ENCODE data around the gene OR8D2.

Gene OR8D2

GRCh38 chr11:124320097-124320496 lies at the start of gene OR8D2:
TSS of gene OR8D2 (minus strand) at chr11:124320197. CDS start at chr11:124320197, 0 bp downstream.
- DNase-seq (ENCODE audit: low read depth in 2 of 2), result no peak

DNA sequence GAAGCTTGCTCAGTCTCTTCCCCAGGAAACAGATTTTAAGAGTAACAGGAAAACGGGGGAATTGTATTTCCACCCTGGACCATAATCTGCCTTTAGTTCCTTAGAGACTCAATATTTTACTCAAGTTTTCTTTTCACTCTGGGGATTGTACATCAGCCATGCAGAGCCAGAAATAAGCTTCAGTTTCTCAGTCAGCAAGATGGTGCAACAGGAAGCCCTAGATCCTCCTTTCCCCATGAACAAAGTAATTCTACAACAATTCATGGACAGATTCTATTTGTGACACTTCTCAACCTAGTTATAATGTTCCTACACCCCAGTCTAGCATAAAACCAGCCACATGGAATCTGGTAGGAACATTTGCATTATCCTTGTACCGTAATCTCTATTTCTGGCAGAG lies 39.6 kb upstream of the OR8D2 start:
- DNase-seq (ENCODE audit: low read depth in 2 of 2), result no peak

DNA sequence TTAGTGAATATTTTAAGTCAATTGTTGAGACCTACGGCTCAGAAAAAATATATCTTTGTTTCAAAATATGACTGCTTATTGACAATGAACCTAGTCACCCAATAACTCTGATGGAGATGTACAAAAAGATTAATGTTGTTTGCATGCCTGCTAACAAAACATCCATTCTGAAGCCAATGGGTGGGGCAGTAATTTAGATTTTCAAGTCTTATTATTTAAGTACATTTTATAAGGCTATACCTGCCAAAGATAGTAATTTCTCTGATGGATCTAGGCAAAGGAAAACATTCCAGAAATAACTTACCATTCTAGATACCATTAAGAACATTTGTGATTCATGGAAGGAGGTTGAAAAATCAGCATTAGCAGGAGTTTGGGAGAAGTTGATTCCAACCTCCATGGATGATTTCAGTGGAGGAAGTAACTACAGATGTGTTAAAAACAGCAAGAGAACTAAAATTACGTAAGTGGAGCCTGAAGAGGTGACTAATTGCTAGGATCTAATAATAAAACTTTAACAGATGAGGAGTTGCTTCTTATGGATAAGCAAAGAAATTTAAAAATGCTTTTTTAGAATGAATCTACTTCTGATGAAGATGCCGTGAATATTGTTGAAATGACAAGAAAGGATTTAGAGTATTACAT lies 26.4 kb upstream of the OR8D2 start:
- DNase-seq (ENCODE audit: low read depth in 2 of 2), result no peak

DNA sequence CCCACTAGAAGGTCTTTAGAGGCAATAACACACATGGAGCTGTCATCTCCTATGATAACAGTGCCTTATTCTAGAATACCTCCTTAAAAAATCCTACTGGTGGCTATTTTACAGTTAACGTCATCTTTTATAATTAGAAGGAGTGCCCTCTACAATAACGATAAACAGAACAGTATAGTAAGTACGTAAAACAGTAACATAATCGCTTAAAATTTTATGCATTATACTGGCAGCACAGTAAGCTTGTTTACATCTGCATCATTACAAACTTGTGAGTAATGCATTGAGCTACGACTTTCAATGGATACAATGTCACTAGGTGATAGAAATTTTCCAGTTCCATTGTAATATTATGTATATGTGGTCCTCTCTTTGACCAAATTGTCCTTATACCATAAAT lies 24.3 kb upstream of the OR8D2 start:
- DNase-seq (ENCODE audit: low read depth in 2 of 2), result no peak

GRCh38 chr11:124340142-124340447 lies 20.1 kb upstream of the OR8D2 start:
- DNase-seq (ENCODE audit: low read depth in 2 of 2), result no peak

DNA sequence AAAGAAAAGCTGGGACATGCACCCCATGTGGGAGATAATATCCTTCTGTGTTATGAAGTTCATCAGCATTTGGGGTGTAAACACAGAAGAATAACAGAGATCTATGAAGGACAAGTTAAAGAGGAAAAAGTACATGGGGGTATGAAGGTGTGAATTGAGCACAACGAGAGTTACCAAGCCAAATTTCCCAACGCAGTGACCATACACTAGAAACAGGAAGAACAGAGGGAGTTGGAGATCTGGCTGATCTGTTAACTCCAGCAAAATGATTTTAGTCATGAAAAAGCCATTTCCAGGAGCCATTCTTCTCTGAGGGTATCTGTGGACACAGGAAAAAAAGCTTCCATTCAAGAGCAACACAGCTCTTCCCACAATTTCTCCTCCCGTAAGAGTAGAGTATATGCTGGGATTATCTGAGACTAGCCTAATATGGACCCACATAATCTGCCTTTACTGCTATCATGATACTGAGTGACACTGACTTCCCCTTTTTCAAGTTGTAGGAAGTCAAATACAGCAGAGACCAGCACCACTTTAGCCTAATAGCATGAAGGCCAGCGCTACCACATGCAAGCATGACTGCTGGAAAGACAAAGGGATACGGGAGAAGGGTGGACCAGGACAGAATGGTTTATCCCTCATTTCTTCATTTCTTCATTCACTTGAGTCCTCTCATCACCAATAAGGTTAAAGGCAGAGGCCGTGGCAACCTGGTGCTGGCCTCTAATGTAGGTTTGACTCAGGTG lies 19.6 kb upstream of the OR8D2 start:
- DNase-seq (ENCODE audit: low read depth in 2 of 2), result no peak

DNA sequence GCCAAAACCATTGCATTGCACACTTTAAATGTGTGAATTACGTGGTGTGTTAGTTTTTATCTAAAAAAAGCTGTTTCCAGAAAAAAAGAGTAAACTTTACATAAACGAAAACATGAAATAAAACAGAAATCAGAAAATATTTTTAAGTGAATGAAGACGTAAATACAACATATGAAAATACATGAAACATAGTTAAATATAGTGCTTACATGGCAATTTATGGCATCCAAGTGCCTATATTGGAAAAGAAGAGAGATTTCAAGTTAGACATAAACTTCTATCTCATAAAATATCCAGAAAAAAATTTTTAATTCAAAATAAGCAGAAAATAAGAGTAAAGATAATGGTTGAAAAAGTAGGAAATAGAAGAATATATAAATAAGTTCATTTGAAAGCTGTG lies 11.9 kb upstream of the OR8D2 start:
- no peak for DNase-seq (ENCODE audit: low read depth in 2 of 2)

DNA sequence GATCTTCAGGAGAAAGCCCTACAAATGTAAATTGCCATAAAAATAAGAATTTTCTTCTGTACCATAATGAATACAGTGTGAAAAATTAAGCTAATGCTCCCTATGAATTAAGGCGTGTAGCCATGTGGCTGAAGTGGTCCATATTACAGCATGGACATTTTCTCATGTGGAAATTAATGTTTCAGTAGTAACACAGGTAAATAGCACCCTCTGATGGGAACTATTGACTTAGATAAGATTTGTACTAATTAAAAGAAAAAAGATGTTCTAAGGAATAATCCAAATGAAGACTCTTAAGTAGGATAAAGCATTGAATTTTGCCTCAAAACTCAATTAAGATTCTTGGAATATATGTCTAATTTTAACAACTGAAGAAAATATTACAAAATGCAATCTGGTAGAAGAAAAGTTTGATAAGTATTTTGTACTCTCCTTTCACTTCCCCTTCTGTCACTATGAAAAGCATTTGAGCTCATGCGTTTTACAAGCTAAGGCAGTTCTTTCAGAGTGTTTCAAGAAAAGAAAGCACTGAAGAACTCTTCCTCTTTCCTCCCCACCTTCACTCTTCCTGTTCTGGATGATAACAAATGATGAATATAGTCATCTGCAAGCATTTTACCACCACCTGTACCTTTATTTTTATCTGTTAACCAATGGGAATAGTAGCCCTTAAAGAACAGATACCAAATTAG lies 9.9 kb upstream of the OR8D2 start:
- no peak for DNase-seq (ENCODE audit: low read depth in 2 of 2)

DNA sequence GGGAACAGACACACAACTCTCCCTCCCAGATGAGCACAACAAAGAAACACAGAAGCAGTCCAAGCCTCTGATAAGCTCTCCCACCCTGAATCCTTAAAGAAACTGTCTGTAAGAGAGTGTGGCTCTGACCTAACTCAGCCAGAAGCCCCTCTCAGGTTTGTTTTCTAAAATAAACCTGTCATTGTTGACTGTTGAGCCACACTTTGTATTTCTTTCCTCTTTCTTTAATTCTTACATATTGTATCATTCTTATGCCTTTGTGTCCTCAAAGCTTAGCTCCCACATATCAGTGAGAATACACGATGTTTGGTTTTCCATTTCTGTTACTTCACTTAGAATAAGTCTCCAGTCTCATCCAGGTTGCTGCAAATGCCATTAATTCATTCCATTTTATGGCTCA lies 7.8 kb upstream of the OR8D2 start:
- no peak for DNase-seq (ENCODE audit: low read depth in 2 of 2)

DNA sequence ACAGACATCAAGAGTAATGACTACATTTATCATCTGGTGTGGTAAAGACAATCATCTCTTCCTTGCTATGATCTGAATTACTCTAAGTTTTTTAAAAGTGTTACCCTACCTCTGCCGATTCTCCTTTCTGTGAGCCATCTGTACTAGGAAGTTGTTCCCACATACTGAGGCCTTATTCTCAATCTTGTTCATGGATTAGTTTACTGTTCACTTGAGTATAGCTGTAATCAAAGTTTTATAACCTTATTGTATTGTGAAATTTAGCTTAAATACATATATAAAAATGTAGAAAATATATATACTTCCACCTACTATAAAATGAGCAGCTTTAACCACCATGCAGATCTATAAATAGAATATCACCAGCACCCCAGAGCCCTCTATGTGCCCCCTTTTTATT lies 2.4 kb upstream of the OR8D2 start:
- no peak for DNase-seq (ENCODE audit: low read depth in 2 of 2)

DNA sequence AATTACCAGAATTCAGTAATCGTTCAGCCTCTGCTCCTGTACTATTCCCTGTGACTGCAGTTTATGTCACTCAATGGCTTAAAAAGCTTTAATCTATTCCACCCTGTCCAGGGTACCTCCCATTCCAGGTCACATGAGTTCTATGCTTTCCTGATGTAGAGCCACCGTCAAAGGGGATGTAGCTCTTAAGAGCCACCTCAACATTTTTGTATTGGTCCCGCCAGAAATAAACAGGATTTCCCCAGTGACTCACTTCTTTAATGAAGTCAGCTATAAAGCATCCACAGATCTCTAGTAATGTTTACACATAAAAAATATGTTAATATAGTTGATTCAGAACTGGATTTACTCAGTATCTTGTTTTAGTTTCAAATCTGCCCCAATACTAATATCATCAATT lies 4.9 kb downstream of the OR8D2 start:
- no peak for DNase-seq (ENCODE audit: low read depth in 2 of 2)

GRCh38 chr11:124313849-124314248 lies 6.1 kb downstream of the OR8D2 start, which contains the start of gene OR8D1:
TSS of gene OR8D1 (minus strand) at chr11:124313949. CDS start at chr11:124310766, 3,183 bp downstream.
- DNase-seq (ENCODE audit: low read depth in 2 of 2), result no peak

GRCh38 chr11:124313131-124313530 lies 6.9 kb downstream of the OR8D2 start:
- DNase-seq (ENCODE audit: low read depth in 2 of 2), result no peak

DNA sequence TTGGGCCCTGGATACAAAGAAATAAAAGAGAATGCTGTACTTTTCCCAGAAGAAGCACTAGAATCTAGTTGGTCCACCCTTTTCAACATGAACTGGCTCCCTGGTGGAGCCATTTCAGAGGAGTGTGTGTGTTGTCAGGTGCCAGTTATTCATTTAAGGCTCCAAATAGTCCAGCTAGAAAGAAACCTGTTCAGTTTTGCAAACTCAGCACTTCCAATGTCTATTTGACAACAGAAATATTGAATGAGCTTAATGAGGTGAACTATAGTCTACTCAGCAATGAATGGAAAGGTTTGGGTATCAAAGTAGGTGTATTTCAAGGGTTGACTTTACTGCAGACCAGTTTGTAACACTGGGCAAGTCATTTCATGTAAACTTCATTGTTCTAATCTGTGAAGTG lies 8.3 kb downstream of the OR8D2 start:
- no peak for DNase-seq (ENCODE audit: low read depth in 2 of 2)

- no peak for DNase-seq (ENCODE audit: low read depth in 2 of 2)
Observed at GRCh38 chr11:124311269-124311668, 8.7 kb downstream of the OR8D2 start.

DNA sequence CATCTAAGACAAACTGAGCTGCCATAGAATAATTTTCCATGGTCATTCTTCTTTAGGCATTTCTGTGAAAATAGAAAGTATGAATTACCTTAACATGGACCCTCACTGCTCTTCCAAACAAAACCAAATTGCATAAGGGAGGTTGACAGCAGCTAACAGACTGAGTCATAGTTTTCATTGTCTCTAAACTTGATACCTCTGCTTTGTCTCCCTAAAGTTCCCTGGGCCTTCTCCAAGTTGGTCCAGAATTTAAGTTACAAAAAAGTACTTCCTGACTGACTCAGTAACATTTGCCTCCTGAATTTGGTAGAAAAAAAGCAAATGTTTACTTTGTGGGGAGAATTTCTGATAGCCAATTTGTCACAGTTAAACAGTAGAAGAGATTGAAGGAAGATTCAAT lies 9.3 kb downstream of the OR8D2 start:
- no peak for DNase-seq (ENCODE audit: low read depth in 2 of 2)

- DNase-seq (ENCODE audit: low read depth in 2 of 2), result no peak
Observed at GRCh38 chr11:124307093-124307492, 12.9 kb downstream of the OR8D2 start.

DNA sequence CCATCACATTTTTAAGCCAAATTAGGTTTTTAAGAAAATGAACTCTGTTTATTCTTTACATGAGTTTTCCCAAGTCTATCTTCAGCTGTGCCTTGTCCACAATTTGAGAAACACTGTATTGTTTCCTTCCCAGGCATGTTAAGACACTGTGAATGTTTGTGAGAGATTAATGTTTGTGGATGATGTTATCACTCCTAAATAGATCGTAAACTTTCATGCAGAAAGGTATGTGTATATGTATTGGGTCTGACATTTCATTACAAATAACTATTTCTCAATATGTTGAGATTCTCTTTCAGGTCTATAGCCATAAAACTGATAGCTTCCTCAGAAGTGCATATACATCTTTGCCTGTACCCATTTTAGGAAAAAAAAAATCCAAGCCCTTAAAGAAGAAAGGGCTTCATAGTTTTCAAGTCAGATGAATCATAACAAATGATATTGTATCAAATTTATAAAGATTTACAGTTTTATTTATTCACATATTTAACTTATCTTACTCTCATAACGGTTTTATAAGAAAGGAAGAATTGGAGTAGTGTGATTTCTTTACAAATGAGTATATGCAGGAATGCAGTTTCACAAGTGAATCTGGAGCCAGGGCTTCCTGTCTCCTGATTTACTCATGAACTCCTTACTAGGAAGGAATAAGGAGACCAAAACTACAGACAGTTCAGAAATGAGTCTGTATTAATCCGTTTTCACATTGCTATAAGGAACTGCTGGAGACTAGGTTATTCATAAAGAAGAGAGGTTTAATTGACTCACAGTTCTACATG lies 17.5 kb downstream of the OR8D2 start:
- DNase-seq (ENCODE audit: low read depth in 2 of 2), result no peak

- DNase-seq (ENCODE audit: low read depth in 2 of 2), result no peak
Observed at GRCh38 chr11:124301548-124301947, 18.4 kb downstream of the OR8D2 start.

- no peak for DNase-seq (ENCODE audit: low read depth in 2 of 2)
Observed at GRCh38 chr11:124297921-124298320, 22.1 kb downstream of the OR8D2 start.

DNA sequence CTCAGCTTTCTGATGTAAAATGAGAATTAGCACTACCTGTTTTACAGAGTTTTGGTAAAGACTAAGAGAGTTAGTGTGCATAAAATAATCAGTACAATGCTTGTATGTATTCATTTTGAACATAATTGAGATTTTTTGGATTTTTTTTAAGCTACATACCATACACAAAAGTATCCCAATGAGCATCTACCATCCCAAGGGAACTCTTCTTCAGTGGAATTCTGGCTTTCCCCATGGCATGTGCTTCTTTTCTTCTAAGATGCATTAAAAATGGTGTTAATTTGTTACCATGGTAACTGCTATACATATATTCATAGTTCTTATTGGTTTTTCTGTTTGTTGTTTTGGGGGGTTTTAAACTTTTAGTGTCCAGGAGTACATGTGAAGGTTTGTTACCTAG lies 24.0 kb downstream of the OR8D2 start:
- no peak for DNase-seq (ENCODE audit: low read depth in 2 of 2)

- no peak for DNase-seq (ENCODE audit: low read depth in 2 of 2)
Observed at GRCh38 chr11:124294687-124295086, 25.3 kb downstream of the OR8D2 start.
